Stomach smooth muscle (tissue), 2 donors: ENCODE measurements around the gene TRIM65.
A peak's percentile ranks its signal among the peaks of the same experiment; 100 is the strongest.

Experiments
- H3K27ac ChIP-seq: one replicate; pipeline ENCODE4 v1.7.0; 2013; ENCODE audit warnings: mild to moderate bottlenecking, low read length, inconsistent platforms
- H3K27me3 ChIP-seq, 2 donors: one replicate each; pipeline ENCODE4 v1.7.0; 2013; ENCODE audit warnings: low read length in 2 of 2; ENCODE audit not compliant: insufficient read depth in 2 of 2, control insufficient read depth in 1 of 2
- H3K36me3 ChIP-seq, 2 donors: one replicate each; pipeline ENCODE4 v1.7.0; 2013; ENCODE audit warnings: low read length in 2 of 2; ENCODE audit not compliant: control insufficient read depth in 2 of 2, insufficient read depth in 2 of 2
- H3K4me1 ChIP-seq: one replicate; pipeline ENCODE4 v1.7.0; 2013; ENCODE audit warnings: low read length; ENCODE audit not compliant: control insufficient read depth, insufficient read depth
- H3K4me3 ChIP-seq, 2 donors: one replicate each; pipeline ENCODE4 v1.7.0; 2013; ENCODE audit warnings: low read length in 2 of 2
- H3K9ac ChIP-seq, 2 donors: one replicate each; pipeline ENCODE4 v1.7.0; 2013; ENCODE audit warnings: low read length in 2 of 2, mild to moderate bottlenecking in 1 of 2
- H3K9me3 ChIP-seq, 2 donors: one replicate each; pipeline ENCODE4 v1.7.0; 2013; ENCODE audit warnings: low read length in 2 of 2; ENCODE audit not compliant: control insufficient read depth in 2 of 2
- donor health status: healthy.
- donor health status: Pancreatic carcinoma.

The TRIM65 gene

DNA sequence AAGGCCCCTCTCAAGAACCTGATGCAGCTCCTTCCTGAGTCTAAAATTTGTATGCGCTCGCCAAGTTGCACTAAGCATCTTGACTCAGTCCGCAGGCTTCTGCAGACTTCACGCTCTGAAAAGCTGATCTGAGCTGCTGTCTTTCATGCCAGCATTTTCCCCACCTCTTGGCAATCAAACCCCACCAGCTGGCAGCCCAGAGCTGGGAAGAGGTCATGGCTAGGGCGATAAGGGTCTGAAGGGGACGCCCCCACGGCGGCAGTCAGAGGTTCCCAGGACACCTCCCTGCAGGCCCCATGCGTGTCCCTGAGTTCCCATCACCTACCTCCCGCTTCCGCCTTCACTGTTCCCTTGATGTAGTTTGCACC lies 47.5 kb downstream of the TRIM65 start:
- Histone ChIP-seq H3K9me3 (no peaks in the 10 kb centered on the region), H3K36me3 (peaks cover 44 to 53% of the 10 kb centered on the region in 2 donors), H3K4me1 (peaks cover 63% of the 10 kb centered on the region), H3K4me3 (no peak overlapping the region), H3K27me3 (no peaks in the 10 kb centered on the region), H3K27ac (peak overlapping the region; percentile 46), H3K9ac (no peak overlapping the region)

DNA sequence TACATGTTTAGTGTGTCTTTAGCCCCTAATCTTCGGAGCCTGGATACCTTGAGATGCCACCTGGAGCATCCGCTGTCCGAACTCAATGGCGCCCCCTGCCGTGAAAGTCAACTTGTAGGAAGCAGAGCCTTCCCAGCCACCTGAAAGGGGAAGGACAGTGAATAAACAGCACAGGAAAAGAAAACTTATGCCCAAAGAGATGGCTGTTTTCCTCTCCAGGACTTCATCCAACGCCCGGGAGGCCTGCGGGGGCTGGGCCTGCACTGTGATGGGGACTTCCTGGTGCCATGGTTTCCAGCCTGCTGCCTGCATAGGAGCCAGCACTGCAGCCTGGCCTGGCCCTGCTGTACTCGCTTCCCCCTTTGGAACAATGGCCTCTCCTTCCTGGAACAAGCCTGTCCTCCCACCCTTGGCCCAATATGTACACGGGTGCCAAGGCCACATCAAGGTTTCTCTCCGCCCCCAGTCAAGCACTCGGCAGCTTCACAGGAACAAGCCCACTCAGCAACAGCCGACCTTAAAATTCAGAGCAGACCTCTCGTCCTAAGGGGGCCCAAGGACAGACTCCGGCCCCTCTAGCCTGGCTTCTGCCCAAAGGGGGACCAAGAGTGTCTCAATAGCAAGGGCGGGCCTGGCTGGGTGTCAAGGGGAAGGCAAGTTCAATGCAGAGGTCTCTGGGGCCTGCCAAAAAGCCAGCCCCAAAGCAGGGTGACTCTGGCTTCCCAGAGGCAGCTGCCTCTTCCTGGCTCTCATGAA lies 48.0 kb downstream of the TRIM65 start:
- Histone ChIP-seq H3K4me1 (peaks cover 58% of the 10 kb centered on the region), H3K4me3 (no peak overlapping the region), H3K9me3 (no peaks in the 10 kb centered on the region), H3K27ac (peak overlapping the region; percentile 46), H3K27me3 (no peaks in the 10 kb centered on the region), H3K9ac (peak overlapping the region in 1 of 2 donors; percentile 36), H3K36me3 (peaks cover 44 to 53% of the 10 kb centered on the region in 2 donors)

DNA sequence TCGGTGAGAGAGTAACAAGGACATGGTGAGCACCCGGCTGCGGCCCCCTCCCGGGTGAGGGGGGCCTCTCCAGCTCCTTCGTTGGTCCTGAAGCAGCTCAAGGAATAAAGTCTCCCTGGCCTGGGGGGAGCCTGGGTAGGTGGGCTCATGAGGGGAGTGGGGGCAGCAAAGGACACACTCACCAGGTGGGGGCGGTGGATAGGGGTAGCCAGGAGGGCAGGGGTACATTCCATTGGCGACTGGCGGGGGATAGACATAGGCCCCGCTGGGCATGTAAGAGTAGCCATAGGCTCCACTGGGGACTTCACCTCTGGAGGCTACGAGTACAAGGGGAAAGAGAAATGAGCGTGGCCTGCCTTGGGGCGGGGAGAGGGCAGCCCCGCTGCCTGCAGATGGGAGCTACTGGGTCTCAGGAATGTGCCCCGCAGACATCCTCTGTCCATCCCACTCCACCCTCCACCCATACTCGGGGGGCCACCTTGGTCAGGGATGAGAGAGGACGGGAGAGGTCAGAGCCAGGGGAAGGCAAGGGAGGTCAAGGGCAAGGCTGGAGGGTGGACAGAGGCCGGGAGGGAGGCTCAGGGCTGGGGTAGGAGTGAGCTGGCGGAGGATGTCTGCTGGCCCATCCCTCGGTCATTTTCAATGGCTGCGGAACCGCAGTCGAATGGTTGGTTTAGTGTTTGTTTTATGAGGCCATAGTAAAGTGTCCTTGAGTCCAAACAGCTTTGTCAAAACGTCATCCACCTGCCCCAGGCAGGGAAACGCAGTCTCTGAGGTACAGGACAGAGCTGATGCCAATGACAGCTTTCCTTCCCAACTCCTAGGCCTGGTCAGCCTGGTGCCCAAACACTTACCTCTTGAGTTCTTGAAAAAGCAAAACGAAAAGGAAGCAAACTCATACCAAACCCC lies 48.9 kb downstream of the TRIM65 start:
- Histone ChIP-seq H3K27me3 (no peaks in the 10 kb centered on the region), H3K4me3 (no peak overlapping the region), H3K4me1 (peaks cover 50% of the 10 kb centered on the region), H3K36me3 (peaks cover 44 to 53% of the 10 kb centered on the region in 2 donors), H3K27ac (peak overlapping the region; percentile 46), H3K9me3 (no peaks in the 10 kb centered on the region), H3K9ac (no peak overlapping the region)

DNA sequence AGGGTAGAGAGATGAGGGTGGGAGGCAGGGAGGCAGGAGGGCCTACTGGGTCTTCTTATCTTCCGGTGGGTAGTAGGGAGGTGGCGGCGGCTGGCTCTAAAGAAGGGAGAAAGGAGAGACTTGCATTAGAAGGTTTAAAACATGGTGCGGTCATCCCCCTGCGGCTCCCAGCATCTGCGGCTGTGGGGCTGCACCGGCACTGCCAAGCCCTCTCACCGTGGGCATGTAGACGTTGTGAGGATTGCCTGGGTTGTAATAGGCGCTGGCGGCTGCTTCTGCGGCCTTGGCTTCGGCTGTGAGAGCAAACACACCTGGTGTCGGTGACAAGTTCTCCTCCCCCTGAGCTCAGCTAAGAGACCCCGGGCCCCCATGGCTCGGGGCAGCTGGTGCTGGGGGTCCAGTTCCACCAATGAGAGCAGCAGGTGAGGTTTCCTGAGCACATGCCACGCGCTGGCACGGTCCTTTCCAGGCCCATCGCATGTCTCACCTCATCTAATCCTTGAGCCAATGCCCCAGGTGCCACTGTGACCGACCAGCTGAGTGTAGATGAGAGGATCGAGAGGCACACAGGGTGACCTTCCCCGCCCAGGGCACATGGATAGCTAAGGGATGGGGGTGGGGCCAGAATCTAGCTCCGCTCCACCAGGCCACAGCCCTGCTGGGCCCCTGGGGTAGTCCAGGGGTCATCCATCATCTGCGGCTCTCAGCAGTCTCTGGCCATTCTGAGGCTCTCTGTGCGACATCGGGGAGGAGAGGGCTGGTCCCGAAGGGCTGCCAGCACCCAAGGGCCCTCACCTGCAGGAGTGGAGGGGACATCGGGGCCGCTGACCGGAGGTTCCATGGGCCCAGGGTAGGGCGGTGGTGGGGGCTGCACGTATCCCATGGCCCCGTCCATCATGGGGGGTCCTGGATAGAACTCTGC lies 49.8 kb downstream of the TRIM65 start:
- Histone ChIP-seq H3K4me3 (no peak overlapping the region), H3K36me3 (peaks cover 44 to 53% of the 10 kb centered on the region in 2 donors), H3K27ac (no peak overlapping the region), H3K4me1 (peaks cover 47% of the 10 kb centered on the region), H3K27me3 (no peaks in the 10 kb centered on the region), H3K9me3 (no peaks in the 10 kb centered on the region), H3K9ac (no peak overlapping the region)

DNA sequence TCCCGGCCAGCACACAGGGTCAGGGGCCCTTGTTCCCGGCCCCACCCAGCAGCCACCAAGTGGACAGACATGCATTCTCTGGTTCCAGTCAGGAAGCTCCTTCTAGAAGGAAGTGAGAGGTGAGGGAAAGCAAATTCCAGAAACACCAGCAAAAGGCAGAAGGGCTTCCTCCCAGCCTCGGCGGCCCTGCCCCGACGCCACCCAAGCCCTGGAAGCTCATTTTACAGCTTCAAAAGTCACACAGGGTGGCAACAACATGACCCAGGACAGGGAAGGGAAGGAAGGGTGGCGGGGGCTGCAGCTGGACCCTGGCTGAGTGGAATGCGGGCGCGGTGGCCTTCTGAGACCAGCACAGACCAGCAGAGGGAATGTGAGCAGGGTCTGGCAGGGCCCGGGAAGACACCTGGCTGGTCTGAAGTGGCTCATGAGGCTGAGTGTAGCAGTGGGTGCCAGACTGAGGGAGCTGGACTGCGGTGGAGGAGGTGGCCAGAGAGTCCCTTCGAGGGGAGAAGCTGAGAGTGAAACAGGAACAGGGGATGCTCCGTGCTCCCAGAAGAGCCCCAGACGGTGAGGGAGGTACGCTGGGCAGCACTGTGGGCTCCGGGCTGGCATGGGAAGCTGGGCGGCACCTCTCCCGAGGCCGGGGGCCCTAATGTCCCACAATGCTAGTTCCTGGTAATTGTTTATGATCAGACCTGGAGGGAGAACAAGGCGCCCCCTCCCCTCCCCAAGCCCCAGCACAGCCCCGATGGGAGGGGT lies 50.6 kb downstream of the TRIM65 start:
- Histone ChIP-seq H3K9me3 (no peaks in the 10 kb centered on the region), H3K27me3 (no peaks in the 10 kb centered on the region), H3K36me3 (peaks cover 41 to 48% of the 10 kb centered on the region in 2 donors), H3K9ac (peak overlapping the region in 1 of 2 donors; percentile 13), H3K27ac (peak overlapping the region; percentile 66), H3K4me3 (no peak overlapping the region), H3K4me1 (peaks cover 39% of the 10 kb centered on the region)

DNA sequence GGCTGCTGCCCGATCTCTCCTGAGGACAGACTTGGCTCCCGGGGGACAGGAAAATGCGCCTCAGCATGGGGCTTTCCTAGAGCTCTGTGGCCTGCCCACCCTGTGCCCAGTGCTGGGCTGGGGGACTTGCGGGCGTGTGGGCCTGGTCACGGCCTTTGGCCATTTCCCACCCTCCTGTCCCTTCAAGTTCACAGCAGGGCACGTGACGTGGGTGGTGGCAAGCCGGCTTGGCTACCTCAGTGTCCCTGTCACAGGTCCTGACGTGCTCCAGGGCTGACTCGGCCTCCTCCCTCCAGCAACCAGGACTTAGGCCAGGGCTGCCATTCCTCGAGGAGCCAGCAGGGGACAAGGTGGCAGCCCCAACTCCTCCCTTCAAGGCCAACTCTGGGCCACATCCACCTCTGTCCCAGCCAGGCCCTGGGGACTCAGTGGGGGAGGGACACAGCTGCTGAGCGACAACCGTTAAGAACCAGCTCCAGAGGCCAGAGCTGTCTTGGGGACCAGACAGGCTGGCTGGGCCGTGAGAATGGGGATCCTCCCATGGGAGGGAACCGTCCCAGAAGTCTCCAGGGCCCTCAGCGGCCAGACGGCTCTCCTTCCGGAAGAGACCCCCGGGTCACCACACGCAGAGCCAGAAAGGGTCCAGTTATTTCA lies 51.6 kb downstream of the TRIM65 start:
- H3K9me3 ChIP-seq: no peaks in the 10 kb centered on the region
- no peak overlapping the region for H3K4me3 ChIP-seq
- H3K36me3 ChIP-seq: peaks cover 36 to 41% of the 10 kb centered on the region in 2 donors
- no peaks in the 10 kb centered on the region for H3K27me3 ChIP-seq
- H3K27ac ChIP-seq: peak overlapping the region; percentile 66
- H3K4me1 ChIP-seq: peaks cover 31% of the 10 kb centered on the region
- H3K9ac ChIP-seq: peak overlapping the region; percentile 33 to 36

DNA sequence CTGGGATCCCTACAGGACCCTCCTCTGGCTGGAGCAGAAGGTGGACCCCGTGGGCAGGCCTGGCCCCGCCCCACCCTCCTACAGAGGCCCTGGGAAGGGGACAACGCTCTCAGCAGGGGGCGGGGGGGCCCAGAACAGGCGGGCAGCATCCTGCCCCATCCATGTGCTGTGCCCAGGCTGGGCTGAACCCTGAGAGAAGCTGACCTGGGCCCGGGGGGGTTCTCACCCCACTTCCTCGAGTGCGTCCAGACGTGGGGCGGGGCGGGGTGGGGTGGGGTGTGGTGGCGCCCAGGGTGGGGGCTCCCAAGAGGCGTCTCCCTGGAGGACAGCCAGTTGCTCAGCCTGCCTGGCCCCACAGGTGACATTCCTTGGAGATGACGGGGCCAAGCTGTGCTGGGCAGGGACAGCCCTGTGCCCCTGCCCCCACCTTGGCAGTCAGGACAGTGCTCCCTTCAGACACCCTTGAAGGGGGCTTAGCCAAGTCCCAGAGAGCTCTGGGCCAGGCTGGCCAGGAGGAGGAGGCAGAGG lies 52.2 kb downstream of the TRIM65 start:
- Histone ChIP-seq H3K4me1 (peaks cover 27% of the 10 kb centered on the region), H3K27ac (peak overlapping the region; percentile 66), H3K36me3 (peaks cover 32 to 36% of the 10 kb centered on the region in 2 donors)

DNA sequence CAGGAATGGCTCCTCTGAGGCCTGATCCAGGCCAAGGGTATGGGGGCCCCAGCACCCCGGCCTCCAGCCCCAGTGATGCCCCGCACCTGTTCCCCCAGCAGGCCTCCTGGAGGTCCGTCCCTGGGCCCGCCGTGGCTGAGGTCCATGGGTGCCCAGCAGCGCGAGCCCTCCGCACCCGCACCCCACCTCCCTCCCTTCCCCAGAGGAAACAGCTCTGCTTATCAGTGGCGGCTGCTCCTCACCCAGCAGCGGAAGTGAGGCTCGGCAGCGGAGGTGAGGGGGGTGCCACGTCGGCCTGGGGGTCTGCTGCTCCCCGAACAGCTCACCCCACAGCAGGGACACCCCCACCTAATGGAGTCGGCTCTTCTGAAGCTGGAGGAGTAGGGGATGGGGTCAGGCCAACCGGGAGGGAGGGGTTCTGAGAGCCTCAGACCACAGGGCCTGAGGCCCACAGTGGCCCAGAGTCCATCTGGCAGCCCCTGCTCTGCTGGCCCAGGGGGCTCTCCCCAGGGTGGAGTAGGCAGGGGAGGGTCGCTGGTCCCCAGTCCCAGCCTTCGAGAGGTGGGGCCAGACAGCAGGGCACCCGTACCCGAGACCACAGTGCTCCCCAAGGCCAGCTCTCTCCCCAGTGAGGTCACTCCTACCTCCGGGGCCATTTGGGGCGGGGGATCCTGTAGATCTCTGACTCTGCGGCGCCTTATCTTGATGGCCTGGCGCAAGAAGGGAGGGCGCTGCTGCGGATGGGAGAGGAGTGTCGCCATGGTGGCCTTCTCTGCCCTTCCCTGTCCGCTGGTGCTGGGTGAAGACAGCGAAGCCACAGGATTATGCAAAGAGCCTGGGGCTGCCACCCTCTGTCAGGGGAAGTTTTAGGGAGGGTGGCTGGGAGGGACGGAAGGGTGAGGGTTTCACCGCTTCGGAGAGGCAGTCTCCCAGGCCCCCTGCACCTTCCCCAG lies 52.9 kb downstream of the TRIM65 start, which contains the start of gene UNC13D:
UNC13D (minus strand) TSS at position 828 of the 953 bp plus-strand sequence; CDS start at position 761, 67 bp downstream.
- H3K4me1 ChIP-seq: peaks cover 24% of the 10 kb centered on the region

More for the DNA sequence above, 52.2 kb downstream of the TRIM65 start:
- Histone ChIP-seq H3K4me3 (no peak overlapping the region), H3K9ac (peak overlapping the region; percentile 33 to 36), H3K9me3 (no peaks in the 10 kb centered on the region), H3K27me3 (no peaks in the 10 kb centered on the region)

More for the DNA sequence above, 52.9 kb downstream of the TRIM65 start, which contains the start of gene UNC13D:
- H3K9ac ChIP-seq: peak within 1 kb of the TSS; percentile 33 to 36
- H3K27me3 ChIP-seq: no peaks in the 10 kb centered on the region
- H3K36me3 ChIP-seq: peaks cover 27 to 30% of the 10 kb centered on the region in 2 donors
- H3K27ac ChIP-seq: peak within 1 kb of the TSS; percentile 66
- no peaks in the 10 kb centered on the region for H3K9me3 ChIP-seq
- H3K4me3 ChIP-seq: no peak within 1 kb of the TSS
